GM19193 (cell line): Measurements from ENCODE around the gene MAGOH.

ENCODE experiments used
- POLR2A ChIP-seq: IDR thresholded peaks from 4 replicates; pipeline ENCODE4 v1.6.1; 2011; ENCODE audit not compliant: insufficient read depth, insufficient read length; ENCODE audit errors: extremely low read depth

Gene MAGOH

DNA sequence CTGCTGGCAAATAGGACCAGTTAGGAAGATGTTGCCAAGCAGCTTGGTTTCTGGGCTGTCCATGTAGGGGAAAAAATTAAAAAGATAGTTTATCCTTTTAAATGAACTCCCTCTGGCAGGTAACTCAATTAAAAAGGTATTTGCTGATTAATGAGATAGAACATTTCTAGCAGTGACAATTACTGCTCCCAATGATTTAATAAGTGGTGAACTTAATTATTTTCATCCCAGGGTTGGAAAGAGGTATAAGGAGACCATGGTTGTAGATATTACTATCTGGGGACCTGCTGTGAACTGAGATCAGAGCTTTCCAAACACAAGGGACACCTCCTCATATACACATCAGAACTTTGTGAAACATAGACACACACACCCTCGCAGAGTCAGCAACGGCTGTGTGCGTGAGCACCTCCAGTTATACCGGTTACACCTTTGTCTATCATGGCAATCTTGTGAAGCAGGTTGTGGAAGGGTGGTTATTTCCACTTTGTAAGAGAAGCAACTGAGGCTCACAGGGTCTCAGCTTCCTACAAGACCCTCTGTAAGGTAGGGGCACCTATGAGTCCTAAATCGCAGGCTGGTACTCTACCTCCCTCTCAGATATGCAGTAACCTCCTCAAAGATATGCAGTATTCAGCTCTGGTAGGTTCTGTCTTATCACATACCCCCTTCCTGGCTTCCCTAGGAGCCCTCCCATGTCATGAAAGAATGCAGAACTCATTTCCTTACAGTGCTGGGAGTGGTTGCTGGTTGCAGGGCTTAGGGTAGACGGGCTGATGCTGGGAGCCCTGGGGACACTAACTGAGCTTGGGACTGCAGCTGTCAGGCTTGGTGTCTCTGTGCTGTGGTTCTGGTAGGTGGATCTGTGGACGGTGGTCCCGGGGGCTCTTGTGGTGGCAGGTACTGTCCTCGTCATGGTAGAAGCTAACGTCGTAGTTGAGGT, 18.5 kb upstream of the MAGOH start:
- TF ChIP-seq POLR2A: no peak

GRCh38 chr1:53255031-53255430, 16.7 kb upstream of the MAGOH start:
- no peak for TF ChIP-seq POLR2A

- no peak for TF ChIP-seq POLR2A
These were observed 15.8 kb upstream of the MAGOH start for GRCh38 chr1:53254011-53254640.

DNA sequence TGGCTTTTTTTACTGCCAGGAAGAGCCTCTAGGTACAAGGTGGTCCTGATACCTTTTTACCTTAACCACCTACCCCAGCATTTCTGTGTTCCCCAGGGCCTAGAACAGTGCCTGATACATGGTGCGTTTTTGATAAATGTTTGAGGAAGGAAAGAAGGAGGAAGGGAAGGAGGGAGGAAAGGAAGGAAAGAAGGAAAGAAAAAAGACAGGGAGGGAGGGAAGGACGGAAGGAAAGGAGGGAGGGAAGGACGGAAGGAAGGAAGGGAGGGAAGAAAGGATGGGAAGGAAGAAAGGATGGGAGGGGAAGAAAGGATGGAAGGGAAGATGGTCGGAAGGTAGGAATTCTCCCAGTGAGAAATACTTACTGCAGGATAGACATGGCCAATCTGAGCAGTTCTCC, 12.0 kb upstream of the MAGOH start:
- no peak for TF ChIP-seq POLR2A

- TF ChIP-seq POLR2A: no peak
These were observed 11.4 kb upstream of the MAGOH start for GRCh38 chr1:53249706-53250105.

DNA sequence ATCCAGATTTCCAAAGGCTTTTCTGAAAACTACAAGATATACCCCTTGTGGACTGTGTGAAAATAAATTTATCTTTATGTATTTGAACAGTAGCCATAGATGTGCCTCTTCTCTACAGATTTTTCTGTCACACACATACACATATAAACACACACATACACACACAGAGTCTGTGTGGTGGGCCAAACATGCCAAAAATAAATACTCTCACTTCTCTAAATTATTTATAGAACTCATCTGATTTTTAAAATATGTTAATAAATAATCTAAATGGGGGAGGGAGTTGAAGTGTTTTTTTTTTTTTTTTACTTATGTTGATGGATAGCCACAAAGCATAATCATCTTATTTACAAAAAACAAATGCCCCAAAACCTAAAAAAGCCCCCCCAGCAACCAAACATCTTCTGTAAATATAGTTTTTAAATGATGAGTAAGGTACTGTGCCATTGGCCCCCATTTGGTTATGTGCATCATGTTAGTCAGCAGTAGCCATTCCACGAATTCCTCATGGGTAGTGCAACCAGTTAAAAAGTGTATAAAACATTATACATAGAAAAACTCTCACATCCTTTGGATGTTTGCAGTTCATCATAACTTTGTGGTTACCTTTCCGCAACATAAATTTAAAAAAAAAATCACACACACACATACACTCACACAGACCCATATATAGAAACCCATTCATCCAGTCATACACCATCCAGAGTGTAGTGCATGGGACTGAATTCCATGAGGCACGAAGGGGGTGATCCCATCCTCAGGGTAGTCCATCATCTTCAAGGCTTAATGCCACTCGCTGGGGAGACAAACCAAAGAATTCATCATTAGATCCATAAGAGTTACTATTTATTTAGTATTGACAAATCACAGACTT, 8.2 kb upstream of the MAGOH start:
- no peak for TF ChIP-seq POLR2A

GRCh38 chr1:53244141-53244540, 5.8 kb upstream of the MAGOH start:
- TF ChIP-seq POLR2A: no peak

DNA sequence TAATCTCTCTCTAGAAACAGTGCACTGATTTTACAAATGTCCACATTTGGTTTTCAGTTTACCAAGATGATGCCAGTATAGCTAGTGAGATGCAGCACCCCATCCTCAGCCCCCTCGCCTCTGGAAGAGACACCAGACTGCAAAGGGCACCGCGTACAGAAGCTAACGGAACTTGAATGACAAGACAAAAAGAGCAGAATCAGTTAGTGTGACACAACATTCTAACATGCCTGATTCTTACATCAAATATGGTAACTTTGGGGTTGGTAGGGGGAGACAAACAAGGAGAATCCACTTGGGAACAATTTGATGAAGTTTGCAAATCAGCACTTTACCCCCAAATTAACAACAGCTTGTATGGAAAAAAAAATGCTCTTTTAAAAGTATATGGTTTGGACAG, 4.1 kb upstream of the MAGOH start:
- no peak for TF ChIP-seq POLR2A

GRCh38 chr1:53241828-53242227, 3.5 kb upstream of the MAGOH start:
- no peak for TF ChIP-seq POLR2A

- TF ChIP-seq POLR2A: no peak
These were observed 680 bp downstream of the MAGOH start for GRCh38 chr1:53237638-53238037.

- no peak for TF ChIP-seq POLR2A
These were observed 17.4 kb downstream of the MAGOH start for GRCh38 chr1:53220962-53221286.

DNA sequence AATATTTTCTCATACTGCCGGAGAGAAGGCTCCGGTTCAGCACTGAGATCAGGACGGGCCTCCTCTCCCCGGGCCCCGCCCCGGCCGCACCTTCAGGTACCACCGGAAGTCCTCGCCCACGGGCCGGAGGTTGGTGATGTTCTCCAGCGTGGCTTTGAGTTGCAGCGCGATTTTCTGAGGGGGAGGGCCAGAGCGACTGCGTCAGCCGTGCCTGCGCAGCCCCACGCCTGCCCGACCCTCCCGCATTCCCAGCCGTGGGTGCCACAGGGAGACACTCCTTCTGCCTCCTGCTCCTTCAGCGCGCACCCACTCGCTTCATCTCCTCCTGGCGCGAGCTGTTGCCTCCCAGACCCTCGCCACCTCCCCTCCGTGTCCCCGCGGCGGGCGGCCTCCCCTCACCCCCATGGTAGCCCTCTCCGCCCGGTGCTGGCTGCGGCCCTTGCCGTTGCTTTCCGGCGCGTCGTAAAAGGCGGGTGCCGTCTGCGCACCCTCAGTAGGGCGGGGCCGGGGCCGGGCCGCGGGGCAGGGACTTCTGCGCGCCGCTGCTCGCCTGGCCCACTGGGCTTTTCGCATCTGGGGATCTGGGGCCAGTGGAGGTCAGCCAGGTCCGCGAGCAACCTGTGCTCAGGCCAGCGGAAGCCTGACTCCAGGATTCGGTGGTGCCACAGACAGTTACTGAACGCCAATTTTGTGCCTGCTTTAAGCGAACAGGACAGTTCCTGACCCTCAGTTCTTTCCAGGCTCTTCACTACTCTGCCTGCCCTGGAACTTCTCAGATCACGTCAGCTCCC, 18.0 kb downstream of the MAGOH start, which contains the start of gene CZIB:
Gene CZIB, minus strand, starts transcription at position 464 of the 791 bp plus-strand sequence. Its CDS starts 59 bp downstream, at position 405.
- peak; percentile 98 for TF ChIP-seq POLR2A

GRCh38 chr1:53219711-53220110, 18.6 kb downstream of the MAGOH start:
- TF ChIP-seq POLR2A: no peak

DNA sequence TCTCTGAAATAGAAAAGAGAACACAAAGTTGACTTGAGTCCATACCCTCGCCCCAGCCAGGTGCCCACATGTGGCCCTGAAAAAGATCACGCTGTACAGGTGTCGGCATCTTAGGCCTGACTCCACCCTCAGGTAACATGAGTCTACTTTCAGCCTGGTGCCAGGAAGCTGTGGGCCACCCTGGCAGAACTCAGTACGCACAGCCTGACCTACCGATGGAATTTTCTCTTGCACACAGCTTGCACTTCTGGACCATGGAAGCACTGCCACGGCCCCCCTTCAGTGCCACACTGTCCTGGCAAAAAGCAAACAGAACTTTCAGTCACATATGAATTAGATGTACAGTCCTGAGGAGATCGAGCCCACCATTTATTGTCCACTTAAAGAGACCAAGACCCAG, 20.1 kb downstream of the MAGOH start:
- no peak for TF ChIP-seq POLR2A

DNA sequence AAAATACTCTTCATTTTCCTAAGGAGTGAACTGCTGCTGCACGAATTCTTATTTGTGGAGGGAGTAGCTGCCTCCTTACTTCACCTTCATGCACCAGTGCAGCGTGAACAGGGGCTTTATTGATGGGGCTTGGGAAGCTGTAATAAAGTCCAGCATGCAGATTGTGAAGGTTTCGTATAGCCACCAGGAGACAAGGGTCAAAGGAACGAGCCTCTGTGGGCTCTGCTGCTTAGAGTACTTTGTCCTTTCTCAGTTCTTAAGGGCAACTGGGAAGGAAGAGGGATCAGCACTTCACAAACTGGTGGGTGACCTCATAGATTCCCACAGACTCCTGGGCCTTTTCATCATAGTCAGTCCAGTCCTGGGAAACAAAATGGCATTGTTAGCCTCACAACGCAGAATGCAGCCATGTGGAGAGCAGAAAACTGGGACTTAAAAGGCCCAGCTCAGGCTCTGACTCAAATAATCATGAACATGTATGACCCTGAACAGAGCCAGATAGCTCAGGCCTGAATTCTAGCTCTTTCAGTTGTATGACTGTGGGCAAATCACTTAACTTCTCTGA, 23.9 kb downstream of the MAGOH start:
- no peak for TF ChIP-seq POLR2A

DNA sequence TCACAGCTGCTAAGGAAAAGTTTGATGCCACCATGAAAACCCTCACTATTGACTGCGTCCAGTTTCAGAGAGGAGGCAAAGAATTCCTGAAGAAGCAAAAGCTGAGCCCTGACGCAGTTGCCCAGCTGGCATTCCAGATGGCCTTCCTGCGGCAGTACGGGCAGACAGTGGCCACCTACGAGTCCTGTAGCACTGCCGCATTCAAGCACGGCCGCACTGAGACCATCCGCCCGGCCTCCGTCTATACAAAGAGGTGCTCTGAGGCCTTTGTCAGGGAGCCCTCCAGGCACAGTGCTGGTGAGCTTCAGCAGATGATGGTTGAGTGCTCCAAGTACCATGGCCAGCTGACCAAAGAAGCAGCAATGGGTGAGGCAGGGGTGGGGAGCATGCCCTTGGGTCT, 27.4 kb downstream of the MAGOH start:
- TF ChIP-seq POLR2A: no peak
